ENCODE data around the gene NAPA. TPM values are rescaled to one million over a fixed set of nuclear protein-coding genes. Genes with fewer than 3 reads are reported as not detected.

Gene NAPA
- total and polyA plus RNA-seq, 2 donors (not counting 1 experiment from before 2014, with no cell fraction given), result 76.8 to 118 TPM

DNA sequence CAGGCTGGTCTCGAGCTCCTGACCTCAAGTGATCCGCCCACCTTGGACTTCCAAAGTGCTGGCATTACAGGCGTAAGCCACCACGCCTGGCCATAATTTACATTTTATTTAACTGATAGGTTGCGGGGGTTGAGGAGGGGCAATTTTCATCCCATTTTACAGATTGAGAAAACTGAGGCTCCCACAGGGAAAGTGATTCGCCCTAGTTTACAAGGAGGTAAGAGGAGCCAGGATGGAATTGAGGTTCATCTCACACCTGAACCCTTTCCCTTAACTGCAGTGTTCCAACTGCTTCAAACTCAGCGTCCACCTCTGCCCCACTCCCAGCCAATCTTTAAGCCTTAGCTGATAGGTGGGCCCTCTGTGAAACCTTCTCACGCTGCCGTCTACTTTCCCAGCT is 4.0 kb upstream of the NAPA start:
- Histone ChIP-seq H3K36me3 (ENCODE audit: control insufficient read depth, insufficient read depth, low read length) (no peaks in the 10 kb centered on the region), H3K4me3 (replicated peaks in 1 of 4; ENCODE audit: control extremely low read depth in 1 of 4, insufficient read depth in 1 of 4, low read depth in 3 of 4, low read length in 4 of 4) (no peak overlapping the region), H3K79me2 (ENCODE audit: control insufficient read depth, insufficient read depth, low read length) (peaks cover 9% of the 10 kb centered on the region), H3K9ac (ENCODE audit: insufficient read depth, low read length) (no peak overlapping the region), H3K9me3 (ENCODE audit: control insufficient read depth, insufficient read depth, low read depth, low read length) (no peaks in the 10 kb centered on the region), H3K27ac (ENCODE audit: insufficient read depth, low read length) (no peak overlapping the region), H4K20me1 (ENCODE audit: control insufficient read depth, extremely low read depth, insufficient read depth, low read length) (no peaks in the 10 kb centered on the region), H2AFZ (ENCODE audit: low read length) (no peak overlapping the region), H3K27me3 (ENCODE audit: control insufficient read depth, insufficient read depth, low read length) (peaks cover 13% of the 10 kb centered on the region), H3K4me2 (ENCODE audit: extremely low read depth, insufficient read depth, low read length) (no peak overlapping the region), H3K4me1 (ENCODE audit: control insufficient read depth, extremely low read depth, insufficient read depth, low read length) (no peaks in the 10 kb centered on the region)
- TF ChIP-seq EZH2 (IDR thresholded peaks at IDR 0.05; ENCODE audit: low read length, missing control alignments) (no peak), CTCF (conservative IDR thresholded peaks at IDR 0.05 in 1 of 2, IDR thresholded peaks at IDR 0.05 in 1 of 2; ENCODE audit: low read depth in 1 of 2, low read length in 2 of 2) (no peak)
- no peak for DNase-seq (ENCODE audit: low read depth in 2 of 2)

GRCh38 chr19:47518139-47518538 is 3.3 kb upstream of the NAPA start:
- peak in 1 of 2 donors; percentile 49 for DNase-seq (ENCODE audit: low read depth in 2 of 2)
- H3K4me3 ChIP-seq (replicated peaks in 1 of 4; ENCODE audit: control extremely low read depth in 1 of 4, insufficient read depth in 1 of 4, low read depth in 3 of 4, low read length in 4 of 4), result no peak overlapping the region
- no peak overlapping the region for H3K9ac ChIP-seq (ENCODE audit: insufficient read depth, low read length)
- peaks cover 5% of the 10 kb centered on the region for H3K4me1 ChIP-seq (ENCODE audit: control insufficient read depth, extremely low read depth, insufficient read depth, low read length)
- H3K27me3 ChIP-seq (ENCODE audit: control insufficient read depth, insufficient read depth, low read length), result peaks cover 13% of the 10 kb centered on the region
- no peak overlapping the region for H3K4me2 ChIP-seq (ENCODE audit: extremely low read depth, insufficient read depth, low read length)
- no peak for TF ChIP-seq EZH2 (IDR thresholded peaks at IDR 0.05; ENCODE audit: low read length, missing control alignments)
- H2AFZ ChIP-seq (ENCODE audit: low read length), result no peak overlapping the region
- H3K9me3 ChIP-seq (ENCODE audit: control insufficient read depth, insufficient read depth, low read depth, low read length), result no peaks in the 10 kb centered on the region
- H3K79me2 ChIP-seq (ENCODE audit: control insufficient read depth, insufficient read depth, low read length), result peaks cover 16% of the 10 kb centered on the region
- no peak overlapping the region for H3K27ac ChIP-seq (ENCODE audit: insufficient read depth, low read length)
- H3K36me3 ChIP-seq (ENCODE audit: control insufficient read depth, insufficient read depth, low read length), result no peaks in the 10 kb centered on the region
- no peaks in the 10 kb centered on the region for H4K20me1 ChIP-seq (ENCODE audit: control insufficient read depth, extremely low read depth, insufficient read depth, low read length)

GRCh38 chr19:47514151-47514868 is 553 bp downstream of the NAPA start:
- no peak for DNase-seq (ENCODE audit: low read depth in 2 of 2)
- peak overlapping the region; percentile 95 for H3K9ac ChIP-seq (ENCODE audit: insufficient read depth, low read length)

More at GRCh38 chr19:47514151-47514868, 553 bp downstream of the NAPA start:
- Histone ChIP-seq H4K20me1 (ENCODE audit: control insufficient read depth, extremely low read depth, insufficient read depth, low read length) (no peaks in the 10 kb centered on the region), H3K9me3 (ENCODE audit: control insufficient read depth, insufficient read depth, low read depth, low read length) (no peaks in the 10 kb centered on the region), H3K36me3 (ENCODE audit: control insufficient read depth, insufficient read depth, low read length) (no peaks in the 10 kb centered on the region), H3K4me3 (replicated peaks in 1 of 4; ENCODE audit: control extremely low read depth in 1 of 4, insufficient read depth in 1 of 4, low read depth in 3 of 4, low read length in 4 of 4) (peak overlapping the region; percentile 54 to 98 (median 82)), H3K27me3 (ENCODE audit: control insufficient read depth, insufficient read depth, low read length) (no peaks in the 10 kb centered on the region), H3K27ac (ENCODE audit: insufficient read depth, low read length) (peak overlapping the region; percentile 96), H3K4me1 (ENCODE audit: control insufficient read depth, extremely low read depth, insufficient read depth, low read length) (peaks cover 31% of the 10 kb centered on the region), H3K4me2 (ENCODE audit: extremely low read depth, insufficient read depth, low read length) (peak overlapping the region; percentile 85), H3K79me2 (ENCODE audit: control insufficient read depth, insufficient read depth, low read length) (peaks cover 54% of the 10 kb centered on the region), H2AFZ (ENCODE audit: low read length) (no peak overlapping the region)
- TF ChIP-seq EZH2 (IDR thresholded peaks at IDR 0.05; ENCODE audit: low read length, missing control alignments) (no peak), CTCF (conservative IDR thresholded peaks at IDR 0.05 in 1 of 2, IDR thresholded peaks at IDR 0.05 in 1 of 2; ENCODE audit: low read depth in 1 of 2, low read length in 2 of 2) (no peak)
